Spinal cord (tissue), 10 donors: Measurements from ENCODE around the gene CLMN. TPM values are rescaled to one million over a fixed set of nuclear protein-coding genes. Genes with fewer than 3 reads are reported as not detected.
A peak's percentile ranks its signal among the peaks of the same experiment; 100 is the strongest.

Source experiments
- DNase-seq, 6 donors: peaks; one replicate each; pipeline versions ENCODE4 v3.0.0 to v3.0.0-alpha.2; 2013 to 2015; ENCODE audit warnings: low spot score in 6 of 6, low read depth in 4 of 6
- H3K27ac ChIP-seq: one replicate; pipeline ENCODE4 v1.5.1; 2013; ENCODE audit warnings: low read depth, low read length, control low read depth
- H3K27me3 ChIP-seq: one replicate; pipeline ENCODE4 v1.6.1; 2013; ENCODE audit warnings: low read length; ENCODE audit not compliant: control insufficient read depth, insufficient read depth
- H3K36me3 ChIP-seq: one replicate; pipeline ENCODE4 v1.6.1; 2013; ENCODE audit warnings: low read length; ENCODE audit not compliant: control insufficient read depth, insufficient read depth
- H3K4me1 ChIP-seq: one replicate; pipeline ENCODE4 v1.6.1; 2013; ENCODE audit warnings: low read length; ENCODE audit not compliant: control insufficient read depth, insufficient read depth
- H3K4me3 ChIP-seq: one replicate; pipeline ENCODE4 v1.5.1; 2013; ENCODE audit warnings: low read depth, low read length, control low read depth
- H3K9me3 ChIP-seq: one replicate; pipeline ENCODE4 v1.6.1; 2013; ENCODE audit warnings: low read length; ENCODE audit not compliant: control insufficient read depth, insufficient read depth
- WGBS: methylation state at CpG from one replicate; pipeline ENCODE4 v1.1.5; 2013; ENCODE audit warnings: missing lambda C conversion rate; ENCODE audit not compliant: insufficient coverage; 5-methylcytosine and 5-hydroxymethylcytosine counted together
- polyA plus RNA-seq, 2 donors: library from polyadenylated mRNA; unstranded; fragments of 120-200 nt; gene quantifications; one replicate each; pipeline ENCODE4 v1.2.1, GENCODE V29; 2013; ENCODE audit not compliant: insufficient read length in 2 of 2
- total RNA-seq, 2 donors: library from RNA; depleted of rRNA in 1 of 2; stranded (reverse); fragments of 120-200 nt in 1 of 2; fragments of >200 nt in 1 of 2; gene quantifications; one replicate each; pipeline versions ENCODE4 v1.2.3 to v1.2.4, GENCODE V29; 2013 to 2014
- donor health status: healthy.

Gene CLMN
- total and polyA plus RNA-seq, 4 donors, result 4.1 to 18.8 (median 8.6) TPM

- Histone ChIP-seq H3K36me3 (no peaks in the 10 kb centered on the region), H3K4me3 (no peak overlapping the region), H3K27ac (no peak overlapping the region), H3K4me1 (peaks cover 23% of the 10 kb centered on the region), H3K9me3 (no peaks in the 10 kb centered on the region), H3K27me3 (no peaks in the 10 kb centered on the region)
- DNase-seq, result no peak
- 83% methylated on average over 1 of the region's 1 CpG for WGBS
Observed at GRCh38 chr14:95308073-95308472, 11.6 kb downstream of the CLMN start.

GRCh38 chr14:95307402-95308041 is 12.2 kb downstream of the CLMN start:
- H3K27ac ChIP-seq, result no peak overlapping the region

GRCh38 chr14:95305940-95306339 is 13.8 kb downstream of the CLMN start:
- H3K36me3 ChIP-seq, result no peaks in the 10 kb centered on the region
- peaks cover 30% of the 10 kb centered on the region for H3K4me1 ChIP-seq
- no peak for DNase-seq
- H3K4me3 ChIP-seq, result no peak overlapping the region
- no peak overlapping the region for H3K27ac ChIP-seq
- H3K9me3 ChIP-seq, result no peaks in the 10 kb centered on the region
- 79% methylated on average over 2 of the region's 4 CpGs for WGBS
- H3K27me3 ChIP-seq, result no peaks in the 10 kb centered on the region

More at GRCh38 chr14:95307402-95308041, 12.2 kb downstream of the CLMN start:
- DNase-seq, result peak in 1 of 6 donors; percentile 31
- Histone ChIP-seq H3K4me3 (no peak overlapping the region), H3K36me3 (no peaks in the 10 kb centered on the region), H3K9me3 (no peaks in the 10 kb centered on the region), H3K27me3 (no peaks in the 10 kb centered on the region), H3K4me1 (peaks cover 23% of the 10 kb centered on the region)
- 71% methylated on average over 9 of the region's 14 CpGs for WGBS

GRCh38 chr14:95305145-95305544 is 14.6 kb downstream of the CLMN start:
- Histone ChIP-seq H3K4me1 (peaks cover 27% of the 10 kb centered on the region), H3K36me3 (no peaks in the 10 kb centered on the region), H3K4me3 (no peak overlapping the region), H3K27ac (no peak overlapping the region), H3K27me3 (no peaks in the 10 kb centered on the region), H3K9me3 (no peaks in the 10 kb centered on the region)
- no peak for DNase-seq
- WGBS, result 90% methylated on average over 2 of the region's 7 CpGs

- peaks cover 27% of the 10 kb centered on the region for H3K4me1 ChIP-seq
- no peaks in the 10 kb centered on the region for H3K27me3 ChIP-seq
- DNase-seq, result no peak
- H3K4me3 ChIP-seq, result no peak overlapping the region
- H3K9me3 ChIP-seq, result no peaks in the 10 kb centered on the region
- no peak overlapping the region for H3K27ac ChIP-seq
- no peaks in the 10 kb centered on the region for H3K36me3 ChIP-seq
- WGBS, result no CpG with 5 or more reads among the region's 3 CpGs
Observed at GRCh38 chr14:95304342-95304741, 15.4 kb downstream of the CLMN start.

DNA sequence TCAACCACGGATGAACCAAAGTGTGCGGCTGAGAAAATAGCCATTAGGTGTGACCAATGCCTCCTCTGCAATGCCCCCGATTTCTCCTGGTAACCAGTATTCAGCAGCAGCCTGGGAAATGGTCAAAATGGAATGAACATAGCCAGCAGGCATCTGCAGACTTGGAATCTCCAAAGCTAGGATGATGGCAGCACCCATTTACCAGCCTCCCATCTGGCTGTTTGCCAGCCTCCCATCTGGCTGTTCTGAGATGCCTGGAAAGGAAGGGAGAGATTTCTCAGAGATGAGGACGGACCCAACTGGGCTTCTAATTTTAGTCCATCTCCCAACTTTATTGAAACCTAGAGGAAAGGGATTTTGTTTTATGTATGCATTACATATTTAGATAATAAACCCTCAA is 16.2 kb downstream of the CLMN start:
- H3K9me3 ChIP-seq, result no peaks in the 10 kb centered on the region
- WGBS, result 67% methylated on average over 3 of the region's 4 CpGs
- H3K4me1 ChIP-seq, result peaks cover 27% of the 10 kb centered on the region
- H3K27ac ChIP-seq, result no peak overlapping the region
- peak in 2 of 6 donors; percentile 33 to 74 for DNase-seq
- H3K36me3 ChIP-seq, result no peaks in the 10 kb centered on the region
- H3K4me3 ChIP-seq, result no peak overlapping the region
- H3K27me3 ChIP-seq, result no peaks in the 10 kb centered on the region

- no peak overlapping the region for H3K4me3 ChIP-seq
- 52% methylated on average over 7 of the region's 10 CpGs for WGBS
- DNase-seq, result no peak
Observed at GRCh38 chr14:95302667-95303506, 16.8 kb downstream of the CLMN start.

GRCh38 chr14:95301527-95302187 is 18.1 kb downstream of the CLMN start:
- 98% methylated on average over 4 of the region's 6 CpGs for WGBS
- Histone ChIP-seq H3K27ac (no peak overlapping the region), H3K27me3 (no peaks in the 10 kb centered on the region), H3K9me3 (no peaks in the 10 kb centered on the region), H3K4me3 (no peak overlapping the region), H3K36me3 (no peaks in the 10 kb centered on the region), H3K4me1 (peaks cover 22% of the 10 kb centered on the region)
- DNase-seq, result no peak

More at GRCh38 chr14:95302667-95303506, 16.8 kb downstream of the CLMN start:
- Histone ChIP-seq H3K27me3 (no peaks in the 10 kb centered on the region), H3K27ac (no peak overlapping the region), H3K36me3 (no peaks in the 10 kb centered on the region), H3K9me3 (no peaks in the 10 kb centered on the region), H3K4me1 (peaks cover 27% of the 10 kb centered on the region)

GRCh38 chr14:95300697-95301526 is 18.8 kb downstream of the CLMN start:
- DNase-seq, result no peak

More at GRCh38 chr14:95300697-95301526, 18.8 kb downstream of the CLMN start:
- H3K36me3 ChIP-seq, result no peaks in the 10 kb centered on the region
- H3K9me3 ChIP-seq, result no peaks in the 10 kb centered on the region
- no peak overlapping the region for H3K4me3 ChIP-seq
- no peaks in the 10 kb centered on the region for H3K27me3 ChIP-seq
- 60% methylated on average over 3 of the region's 8 CpGs for WGBS
- peaks cover 19% of the 10 kb centered on the region for H3K4me1 ChIP-seq
- no peak overlapping the region for H3K27ac ChIP-seq
